T-helper 1 cell (primary cell): Measurements from ENCODE around the gene RANBP3.
"Not testable (repeated sequence)": the region's sequence is repeated elsewhere in the genome, so short reads cannot be mapped to it uniquely, and the experiment has no call there.

Source experiments
- DNase-seq, 5 donors: peaks; one replicate each; pipeline ENCODE4 v3.0.0-alpha.2; 2012 to 2020

RANBP3 gene

GRCh38 chr19:5897189-5897969, 80.6 kb downstream of the RANBP3 start:
- no peak for DNase-seq

- no peak for DNase-seq
Measured at GRCh38 chr19:5896365-5897076, 81.4 kb downstream of the RANBP3 start.

- no peak for DNase-seq
Measured at GRCh38 chr19:5895890-5896289, 82.0 kb downstream of the RANBP3 start.

- DNase-seq: no peak
Measured at GRCh38 chr19:5895409-5895808, 82.5 kb downstream of the RANBP3 start.

DNA sequence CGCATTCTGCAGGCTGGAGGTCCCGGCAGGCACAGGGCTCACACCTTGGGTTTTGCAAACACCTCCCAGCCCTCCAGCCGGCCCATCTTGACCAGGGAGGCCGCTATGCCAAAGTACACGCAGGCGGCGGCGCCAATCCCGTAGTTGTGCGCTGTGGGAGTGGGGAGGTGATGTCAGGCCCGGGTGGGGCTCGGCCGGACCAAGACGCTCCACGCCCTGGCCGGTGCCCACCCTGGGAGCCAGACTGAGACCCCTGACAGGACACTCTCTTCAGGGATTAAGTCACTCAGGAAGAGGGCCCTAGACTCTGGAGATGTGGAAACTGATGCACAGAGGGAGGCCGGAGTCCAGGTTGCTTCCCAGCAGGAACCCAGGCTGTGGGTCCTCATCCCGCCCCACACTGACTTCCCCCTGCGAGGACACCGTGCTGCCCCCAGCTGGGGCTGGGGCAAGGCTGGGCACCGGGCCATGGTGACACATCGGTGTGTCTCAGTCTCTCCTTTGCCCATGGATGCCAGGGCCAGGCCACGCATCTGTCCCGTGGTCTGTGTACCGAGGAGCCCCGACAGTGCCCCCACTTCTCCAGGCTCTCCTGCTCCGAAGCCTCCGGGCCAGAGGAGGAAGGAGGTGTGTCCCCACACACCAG, 83.1 kb downstream of the RANBP3 start:
- no peak for DNase-seq

DNA sequence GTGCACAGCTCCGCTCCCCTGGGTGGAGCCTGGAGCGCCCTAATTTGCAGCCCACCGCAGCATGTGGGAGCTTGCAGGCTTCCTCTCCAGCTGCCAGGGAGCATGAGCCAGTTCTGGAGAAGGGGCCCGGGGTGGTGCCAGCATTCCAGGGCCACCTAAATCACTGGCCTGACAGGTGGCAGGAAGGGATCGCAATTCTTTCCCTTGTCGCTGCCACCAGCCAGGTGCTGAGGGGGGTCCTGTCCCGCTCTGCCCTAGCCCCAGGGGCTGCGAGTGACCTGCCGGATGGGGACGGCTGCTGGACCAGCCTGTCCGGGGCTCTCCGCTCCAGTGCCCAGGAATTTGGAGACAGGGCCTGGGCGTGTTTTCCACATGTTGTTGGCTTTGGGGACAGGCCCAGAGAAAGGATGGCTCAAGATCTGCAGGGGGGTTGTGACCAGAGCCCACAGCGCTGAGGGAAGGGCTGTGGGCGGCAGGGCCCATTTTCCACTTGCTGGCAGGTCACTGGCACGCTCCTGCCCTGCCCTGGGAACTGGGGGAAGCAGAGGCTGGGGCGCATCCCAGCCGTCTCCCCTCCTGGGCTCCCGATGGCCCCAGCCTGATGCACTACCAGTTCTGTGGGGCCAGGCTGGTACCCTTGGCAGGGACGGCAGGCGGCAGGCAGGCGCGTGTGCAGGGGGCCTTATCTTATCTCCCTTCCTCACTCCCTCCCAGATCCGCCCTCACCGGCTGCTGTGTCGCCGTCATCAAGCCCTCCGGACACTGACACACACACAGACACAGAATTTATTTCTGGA, 83.8 kb downstream of the RANBP3 start:
- DNase-seq: no peak

DNA sequence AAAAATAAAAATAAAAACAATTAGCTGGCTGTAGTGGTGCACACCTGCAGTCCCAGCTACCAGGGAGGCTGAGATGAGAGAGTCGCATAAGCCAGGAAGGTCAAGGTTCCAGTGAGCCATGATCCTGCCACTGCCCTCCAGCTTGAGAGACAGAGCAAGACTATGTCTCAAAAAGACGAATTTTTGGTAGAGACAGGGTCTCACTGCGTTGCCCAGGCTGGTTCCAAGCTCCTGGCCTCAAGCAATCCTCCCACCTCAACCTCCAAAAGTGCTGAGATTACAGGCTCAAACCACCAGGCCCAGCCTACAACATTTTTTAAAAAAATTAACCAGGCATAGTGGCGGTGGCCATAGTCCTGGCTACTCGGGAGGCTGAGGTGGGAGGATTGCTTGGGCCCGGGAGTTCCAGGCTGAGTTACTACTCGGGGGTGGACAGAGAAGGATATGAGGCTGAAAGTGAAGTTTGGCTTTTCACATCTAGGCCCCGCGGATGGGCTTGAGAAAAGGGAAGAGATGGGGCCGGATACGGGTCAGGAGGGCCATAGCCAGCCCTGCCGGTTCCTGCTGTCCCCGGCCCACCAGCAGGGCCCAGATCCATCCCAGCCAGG, 84.5 kb downstream of the RANBP3 start:
- no peak for DNase-seq

DNA sequence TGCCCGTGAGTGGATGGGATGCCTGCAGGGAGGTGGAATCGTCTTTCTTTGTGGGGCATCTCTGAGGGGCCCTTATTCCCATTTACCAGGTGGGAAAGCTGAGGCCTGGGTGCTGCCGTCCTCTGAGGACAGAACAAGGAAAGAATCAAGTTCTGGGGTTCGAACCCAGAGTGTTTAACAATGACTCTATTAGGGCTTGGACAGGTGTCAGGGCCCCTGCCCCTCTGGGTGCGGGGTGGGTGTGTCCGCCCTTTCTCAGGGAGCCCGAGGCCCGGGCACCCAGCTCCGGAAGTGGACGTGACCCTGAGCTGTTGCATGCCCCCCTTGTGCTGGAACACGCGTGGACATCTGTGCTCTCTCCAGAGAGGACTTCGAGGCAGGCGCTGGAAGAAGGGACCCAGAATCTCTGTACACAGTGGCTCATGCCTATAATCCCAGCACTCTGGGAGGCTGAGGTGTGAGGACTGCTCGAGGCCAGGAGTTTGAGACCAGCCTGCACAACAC, 85.1 kb downstream of the RANBP3 start:
- DNase-seq: no peak

GRCh38 chr19:5891938-5892771, 85.8 kb downstream of the RANBP3 start:
- no peak for DNase-seq

DNA sequence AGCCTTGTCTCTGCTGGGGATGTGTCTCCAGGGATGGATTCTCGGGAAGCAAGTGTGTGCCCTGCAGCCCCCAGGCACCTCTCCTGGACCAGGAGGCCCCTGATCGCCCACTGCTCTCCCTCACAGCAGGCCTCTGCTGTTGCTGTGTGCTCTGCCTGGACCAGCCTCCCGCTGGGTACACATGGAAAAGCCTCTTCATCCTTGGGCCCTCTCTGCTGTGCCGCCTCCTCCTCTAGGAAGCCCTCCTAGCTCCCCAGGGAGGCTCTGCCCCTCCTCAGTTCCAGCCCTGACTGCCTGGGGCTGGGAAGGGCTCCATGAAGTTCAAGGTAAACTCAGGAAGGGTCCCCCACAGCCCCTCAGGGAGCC, 86.4 kb downstream of the RANBP3 start:
- DNase-seq: no peak

DNA sequence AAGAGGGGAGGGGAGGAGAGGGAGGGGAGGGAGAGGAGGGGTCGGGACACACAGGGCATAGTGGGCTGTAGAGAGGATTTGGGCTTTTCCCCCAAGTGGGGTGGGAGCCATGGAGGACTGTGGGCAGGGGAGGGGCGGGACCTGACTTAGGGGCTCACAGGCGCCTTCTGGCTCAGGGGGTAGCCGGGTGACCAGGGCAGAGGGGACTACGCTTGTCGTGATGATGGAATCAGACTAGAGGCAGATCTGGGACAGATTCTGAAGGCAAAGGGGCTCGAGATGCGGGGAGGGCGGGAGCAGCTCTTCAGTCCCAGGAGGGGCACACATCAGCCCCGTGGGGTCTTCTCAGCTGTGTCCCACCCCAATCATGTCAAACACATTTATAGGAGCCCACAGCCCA, 87.8 kb downstream of the RANBP3 start:
- no peak for DNase-seq

DNA sequence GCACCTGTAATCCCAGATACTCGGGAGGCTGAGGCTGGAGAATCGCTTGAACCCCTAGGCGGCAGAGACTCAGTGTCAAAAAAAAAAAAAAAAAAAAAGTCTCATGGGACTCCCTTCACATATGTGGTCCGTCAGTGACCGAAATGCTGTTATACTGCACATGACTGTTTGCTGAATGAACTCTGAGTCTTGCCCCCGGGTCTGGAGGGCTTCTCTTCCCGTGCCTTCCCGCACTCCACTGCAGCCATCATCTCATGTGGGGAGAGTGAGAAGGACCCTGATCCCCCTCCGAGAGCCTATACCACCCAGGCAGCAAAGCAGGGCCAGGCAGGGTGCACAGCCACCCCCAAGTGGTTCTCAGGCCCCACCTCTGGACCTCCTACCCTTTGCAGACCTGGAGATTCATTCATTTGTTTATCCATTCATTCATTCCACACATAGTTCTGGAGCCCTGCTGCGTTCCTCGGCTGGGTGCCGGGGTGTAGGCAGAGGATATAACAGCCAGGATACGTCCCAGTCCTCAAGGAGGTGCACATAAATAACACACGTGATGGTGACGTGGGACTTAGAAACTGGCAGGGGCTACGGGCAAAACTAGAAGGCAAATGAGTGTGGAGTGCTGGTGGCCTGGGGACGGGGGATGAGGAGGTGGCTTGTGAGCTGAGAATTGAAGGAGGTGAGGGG, 88.5 kb downstream of the RANBP3 start:
- no peak for DNase-seq

DNA sequence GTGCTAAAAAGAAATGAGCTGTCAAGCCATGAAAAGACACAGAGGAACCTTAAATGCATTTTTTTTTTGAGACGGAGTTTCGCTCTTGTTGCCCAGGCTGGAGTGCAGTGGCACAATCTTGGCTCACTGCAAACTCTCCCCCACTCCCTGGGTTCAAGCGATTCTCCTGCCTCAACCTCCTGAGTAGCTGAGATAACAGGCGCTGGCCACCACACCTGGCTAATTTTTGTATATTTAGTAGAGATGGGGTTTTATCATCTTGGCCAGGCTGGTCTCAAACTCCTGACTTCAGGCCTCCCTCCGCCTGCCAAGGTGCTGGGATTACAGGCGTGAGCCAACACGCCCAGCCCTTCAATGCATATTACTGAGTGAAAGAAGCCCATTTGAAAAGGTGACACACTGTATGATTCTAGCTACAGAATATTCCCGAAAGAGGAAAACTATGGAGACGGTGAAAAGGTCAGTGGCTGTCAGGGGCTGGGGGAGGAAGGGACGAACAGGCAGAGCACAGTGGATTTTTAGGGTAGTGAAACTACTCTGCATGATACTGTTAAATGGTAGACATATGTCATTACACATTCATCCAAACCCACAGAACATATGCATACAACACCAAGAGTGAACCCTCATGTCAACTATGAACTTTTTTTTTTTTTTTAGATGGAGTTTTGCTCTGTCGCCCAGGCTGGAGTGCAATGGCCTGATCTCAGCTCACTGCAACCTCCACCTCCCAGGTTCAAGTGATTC, 93.7 kb downstream of the RANBP3 start:
- not testable (repeated sequence) for DNase-seq

DNA sequence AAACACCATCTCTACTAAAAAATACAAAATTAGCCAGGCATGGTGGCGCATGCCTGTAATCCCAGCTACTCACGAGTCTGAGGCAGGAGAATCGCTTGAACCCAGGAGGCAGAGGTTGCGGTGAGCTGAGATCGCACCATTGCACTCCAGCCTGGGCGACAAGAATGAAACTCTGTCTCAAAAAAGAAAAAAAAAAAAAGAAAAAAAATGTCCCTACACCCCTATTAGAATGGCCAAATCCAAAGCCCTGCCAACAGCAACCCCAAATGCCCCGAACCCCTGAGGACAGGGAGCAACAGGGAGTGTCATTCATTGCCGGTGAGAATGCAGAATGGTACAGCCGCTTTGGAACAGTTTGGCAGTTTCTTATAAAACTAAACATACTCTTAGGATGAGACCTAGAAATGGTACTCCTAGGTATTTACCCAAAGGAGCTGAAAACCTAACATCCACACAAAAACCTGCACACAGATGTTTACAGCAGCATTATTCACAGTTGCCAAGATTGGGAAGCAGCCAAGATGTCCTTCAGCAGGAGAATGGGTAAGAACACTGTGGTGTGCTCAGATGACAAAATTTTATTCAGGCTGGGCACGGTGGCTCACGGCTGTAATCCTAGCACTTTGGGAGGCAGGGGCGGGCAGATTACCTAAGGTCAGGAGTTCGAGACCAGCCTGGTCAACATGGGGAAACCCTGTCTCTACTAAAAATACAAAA, 94.6 kb downstream of the RANBP3 start:
- DNase-seq: not testable (repeated sequence)

- DNase-seq: no peak
Measured at GRCh38 chr19:5882421-5882968, 95.4 kb downstream of the RANBP3 start.

DNA sequence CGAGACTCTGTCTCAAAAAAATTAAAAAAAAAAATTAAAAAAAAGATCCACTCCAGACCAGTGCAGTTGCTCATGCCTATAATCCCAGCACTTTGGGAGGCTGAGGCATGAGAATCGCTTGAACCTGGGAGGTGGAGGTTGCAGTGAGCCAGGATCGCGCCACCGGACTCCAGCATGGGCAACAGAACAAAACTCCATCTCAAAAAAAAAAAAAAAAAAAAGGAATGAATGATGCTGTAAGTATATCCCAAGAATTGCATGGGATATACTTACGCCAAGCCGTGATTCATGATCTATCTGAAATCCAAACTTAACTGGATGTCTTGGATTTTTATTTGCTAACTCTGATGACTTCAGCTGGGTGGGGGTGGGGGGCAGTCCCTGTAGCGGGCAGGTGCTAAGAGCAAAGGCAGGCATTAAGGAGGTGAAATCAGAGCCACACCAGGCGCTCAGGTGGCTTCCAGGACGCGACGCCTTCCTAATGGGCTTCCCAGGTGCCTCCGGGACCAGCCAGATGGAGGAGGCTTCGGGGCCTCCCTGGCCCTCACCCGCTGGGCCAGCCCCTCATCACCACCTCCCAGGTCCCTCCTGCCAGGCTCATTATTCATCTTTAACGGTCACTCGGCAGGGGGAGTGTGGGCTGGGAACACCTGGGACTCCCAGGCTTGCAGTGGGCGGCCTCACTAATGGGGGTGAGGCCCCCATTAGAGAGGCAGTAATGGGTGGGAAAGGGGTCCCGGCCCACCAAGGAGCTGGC, 96.2 kb downstream of the RANBP3 start:
- DNase-seq: no peak

- no peak for DNase-seq
Measured at GRCh38 chr19:5880604-5881078, 97.3 kb downstream of the RANBP3 start.

GRCh38 chr19:5880196-5880595, 97.7 kb downstream of the RANBP3 start:
- DNase-seq: no peak
